HepG2 (cell line): Measurements from ENCODE around the gene CDKN1C. TPM values are rescaled to one million over a fixed set of nuclear protein-coding genes. Genes with fewer than 3 reads are reported as not detected.

Experiments
- ATAC-seq: fragments of 200-7000 bp; cut with Tn5 transposase; 3 replicates; pipeline ENCODE4 v1.9.1; 2020; ENCODE audit warnings: mild to moderate bottlenecking, moderate library complexity
- BruUV-seq: library from RNA; stranded (reverse); fragments of 400-500 nt; replicated peaks from 2 replicates; lab custom pipeline; 2021; lab: Mats Ljungman, UMichigan
- CTCF ChIA-PET: fragments of 300-600 bp; formaldehyde crosslinking; extraction: SDS; loops from one replicate; lab custom pipeline; 2021; ENCODE audit warnings: low total read pairs, inconsistent platforms, low intra/inter-chr PET ratio; lab: Yijun Ruan, JAX
- POLR2A ChIA-PET: fragments of 350-600 bp; sonication (Branson Sonifier 250); formaldehyde crosslinking; loops from one replicate; lab custom pipeline; 2020; ENCODE audit warnings: antibody characterized with exemption, inconsistent platforms; lab: Yijun Ruan, JAX
- DNase-seq: peaks from one replicate; pipeline ENCODE4 v3.0.0-alpha.2; 2015; ENCODE audit warnings: low spot score
- FAIRE-seq: peaks from 3 replicates; lab custom pipeline; 2011; peaks lifted over from hg19 to GRCh38; lab: Jason Lieb, UNC
- H2AFZ ChIP-seq: one replicate; pipeline ENCODE4 v1.6.1; 2011; ENCODE audit warnings: low read length, inconsistent platforms
- H3K27ac ChIP-seq: fragments of 300-600 bp; 3 replicates; pipeline ENCODE4 v1.8.0; 2011; ENCODE audit warnings: mixed run types, mild to moderate bottlenecking, mixed read lengths, low read length, inconsistent platforms; ENCODE audit not compliant: insufficient read depth; ENCODE audit errors: extremely low read length
- H3K27me3 ChIP-seq, 2 experiments: fragments of 200-600 bp in 1 of 2; 2 replicates in 1 of 2; 3 replicates in 1 of 2; pipeline versions ENCODE4 v1.6.0 to v1.8.0; 2011; ENCODE audit warnings: low read length in 2 of 2, mild to moderate bottlenecking in 2 of 2, moderate library complexity in 2 of 2, inconsistent platforms in 1 of 2; ENCODE audit not compliant: insufficient read depth in 2 of 2, control insufficient read depth in 1 of 2
- H3K36me3 ChIP-seq, 2 experiments: fragments of 200-600 bp in 1 of 2; replicated peaks in 1 of 2; 2 replicates in 1 of 2; 3 replicates in 1 of 2; pipeline versions ENCODE4 v1.5.1 to v1.8.0; 2011; ENCODE audit warnings: low read length in 2 of 2, inconsistent platforms in 1 of 2; ENCODE audit not compliant: insufficient read depth in 2 of 2, control insufficient read depth in 1 of 2
- H3K4me1 ChIP-seq: 2 replicates; pipeline ENCODE4 v1.5.1; 2012; ENCODE audit warnings: low read length, inconsistent platforms; ENCODE audit not compliant: insufficient read depth
- H3K4me2 ChIP-seq: 2 replicates; pipeline ENCODE4 v1.6.0; 2011; ENCODE audit warnings: low read depth, low read length, inconsistent platforms
- H3K4me3 ChIP-seq, 3 experiments: fragments of 200-600 bp in 1 of 3; sonication (generic), shearing (Covaris generic) in 1 of 3; replicated peaks in 1 of 3; 2 replicates each; pipeline ENCODE4 v1.5.1; 2011 to 2016; ENCODE audit warnings: low read length in 3 of 3, inconsistent platforms in 2 of 3, low read depth in 2 of 3, mild to moderate bottlenecking in 2 of 3, control low read depth in 1 of 3, mixed read lengths in 1 of 3; ENCODE audit not compliant: insufficient read depth in 1 of 3
- H3K79me2 ChIP-seq: one replicate; pipeline ENCODE4 v1.6.1; 2011; ENCODE audit warnings: low read length, inconsistent platforms; ENCODE audit not compliant: insufficient read depth
- H3K9ac ChIP-seq: 2 replicates; pipeline ENCODE4 v1.6.0; 2011; ENCODE audit warnings: mild to moderate bottlenecking, low read depth, low read length, inconsistent platforms; ENCODE audit not compliant: insufficient read depth
- H3K9me3 ChIP-seq: 2 replicates; pipeline ENCODE4 v1.5.1; 2012; ENCODE audit warnings: mild to moderate bottlenecking, low read length
- H4K20me1 ChIP-seq: 2 replicates; pipeline ENCODE4 v1.6.0; 2011; ENCODE audit warnings: inconsistent platforms, mild to moderate bottlenecking, low read length, moderate library complexity; ENCODE audit not compliant: insufficient read depth
- AGO2 ChIP-seq: fragments of 200-400 bp; formaldehyde crosslinking; optimal IDR thresholded peaks from 2 replicates; pipeline ENCODE3; 2017; ENCODE audit warnings: mild to moderate bottlenecking, low read depth, low read length, moderate library complexity
- BRD4 ChIP-seq: sonication (generic); formaldehyde crosslinking; IDR thresholded peaks from 2 replicates; pipeline ENCODE4 v1.4.0; 2020; ENCODE audit warnings: missing genetic modification reagents
- ZNF253 ChIP-seq: sonication (generic); formaldehyde crosslinking; IDR thresholded peaks from 2 replicates; pipeline ENCODE4 v1.8.0; 2022; ENCODE audit warnings: mild to moderate bottlenecking, missing genetic modification reagents, borderline replicate concordance
- WGBS: methylation state at CpG from one replicate; pipeline ENCODE4 v1.1.6; 2017; ENCODE audit warnings: low lambda C conversion rate; 5-methylcytosine and 5-hydroxymethylcytosine counted together
- in situ Hi-C: cut with HindIII; loops from 2 replicates; pipeline ENCODE4 v1.10.0; 2017; ENCODE audit warnings: low pct_unique_long_range_greater_than_20kb; ENCODE audit not compliant: extremely low pct_ligation_motif_present
- intact Hi-C: fragments of 100-400 bp; cut with micrococcal nuclease; formaldehyde crosslinking; loops from one replicate; pipeline ENCODE4 v1.10.0; 2022; ENCODE audit not compliant: unreplicated experiment
- polyA plus RNA-seq, 8 experiments: library from polyadenylated mRNA; depleted of rRNA in 3 of 8; stranded (reverse) in 7 of 8; unstranded in 1 of 8; fragments of >200 nt; fragmentation: Illumina TruSeq in 4 of 8; extraction: Trizol in 4 of 8; gene quantifications; 2 replicates each; pipeline versions ENCODE4 v1.2.1 to v1.2.3, GENCODE V29; 2011 to 2016; ENCODE audit warnings: low read depth in 4 of 8, missing spikeins in 1 of 8, mixed read lengths in 1 of 8; ENCODE audit not compliant: insufficient read depth in 1 of 8
- total RNA-seq, 5 experiments: library from RNA; depleted of rRNA; stranded (reverse); fragments of >200 nt; fragmentation: Illumina TruSeq; extraction: Trizol; gene quantifications; 2 replicates each; pipeline ENCODE4 v1.2.3, GENCODE V29; 2016; ENCODE audit warnings: low read depth in 1 of 5

Gene CDKN1C
- total and polyA plus RNA-seq, 2 of the 13 experiments (the other 11 are each of a cell fraction or from before 2014, with no cell fraction given): not detected

GRCh38 chr11:2919837-2920236, 34.3 kb upstream of the CDKN1C start:
- DNase-seq (no peak), FAIRE-seq (no peak)

GRCh38 chr11:2919188-2919587, 33.6 kb upstream of the CDKN1C start:
- ATAC-seq: no peak
- no peaks in the 10 kb centered on the region for H3K79me2 ChIP-seq
- no peak overlapping the region for H2AFZ ChIP-seq
- no TSS peak for BruUV-seq
- H3K36me3 ChIP-seq: no peaks in the 10 kb centered on the region
- ChIA-PET POLR2A (interaction anchor here (1.2 kb wide), 1 partner anchor 16 kb away, joined by 3 read pairs; no protein-coding TSS in a partner anchor), CTCF (no interaction called here)
- no peak overlapping the region for H3K27ac ChIP-seq
- 0 out of 2 replicates have a peak, but pooled peaks cover 2% of the 10 kb centered on the region for H4K20me1 ChIP-seq
- H3K27me3 ChIP-seq: no peaks in the 10 kb centered on the region
- H3K9me3 ChIP-seq: no peaks in the 10 kb centered on the region
- H3K4me3 ChIP-seq: no peak overlapping the region
- no peaks in the 10 kb centered on the region for H3K4me1 ChIP-seq
- intact Hi-C loops (no loop called here), in situ Hi-C loops (no loop called here)
- WGBS: no CpG with 5 or more reads among the region's 9 CpGs
- FAIRE-seq: no peak
- TF ChIP-seq AGO2 (peak; percentile 52), BRD4 (no peak)
- TF ChIP-seq, all 625 proteins: peak for 1
- no peak for DNase-seq
- H3K4me2 ChIP-seq: no peak overlapping the region
- H3K9ac ChIP-seq: no peak overlapping the region

More at GRCh38 chr11:2919837-2920236, 34.3 kb upstream of the CDKN1C start:
- Histone ChIP-seq H3K9ac (no peak overlapping the region), H3K4me1 (peaks cover 4% of the 10 kb centered on the region), H3K4me3 (no peak overlapping the region), H3K79me2 (no peaks in the 10 kb centered on the region), H3K36me3 (no peaks in the 10 kb centered on the region), H3K27me3 (no peaks in the 10 kb centered on the region), H3K9me3 (no peaks in the 10 kb centered on the region), H4K20me1 (0 out of 2 replicates have a peak, but pooled peaks cover 2% of the 10 kb centered on the region), H2AFZ (no peak overlapping the region), H3K4me2 (no peak overlapping the region), H3K27ac (no peak overlapping the region)
- no peak for TF ChIP-seq ZNF253
- 82% methylated on average over 3 of the region's 13 CpGs for WGBS
- ATAC-seq: no peak
- CTCF ChIA-PET: no interaction called here
- intact Hi-C loops (no loop called here), in situ Hi-C loops (no loop called here)
- BruUV-seq: no TSS peak
- POLR2A ChIA-PET: interaction anchor here (1.2 kb wide), 1 partner anchor 16 kb away, joined by 3 read pairs; no protein-coding TSS in a partner anchor
